Urothelium cell line (cell line): ENCODE measurements around the gene TCL1B.
"Not testable (repeated sequence)": the region's sequence is repeated elsewhere in the genome, so short reads cannot be mapped to it uniquely, and the experiment has no call there.

Experiments used
- DNase-seq: peaks from one replicate; pipeline ENCODE4 v3.0.0; 2011; ENCODE audit warnings: low spot score, mixed read lengths
- FAIRE-seq: peaks from 2 replicates; lab custom pipeline; 2011; peaks lifted over from hg19 to GRCh38; lab: Jason Lieb, UNC

TCL1B gene

DNA sequence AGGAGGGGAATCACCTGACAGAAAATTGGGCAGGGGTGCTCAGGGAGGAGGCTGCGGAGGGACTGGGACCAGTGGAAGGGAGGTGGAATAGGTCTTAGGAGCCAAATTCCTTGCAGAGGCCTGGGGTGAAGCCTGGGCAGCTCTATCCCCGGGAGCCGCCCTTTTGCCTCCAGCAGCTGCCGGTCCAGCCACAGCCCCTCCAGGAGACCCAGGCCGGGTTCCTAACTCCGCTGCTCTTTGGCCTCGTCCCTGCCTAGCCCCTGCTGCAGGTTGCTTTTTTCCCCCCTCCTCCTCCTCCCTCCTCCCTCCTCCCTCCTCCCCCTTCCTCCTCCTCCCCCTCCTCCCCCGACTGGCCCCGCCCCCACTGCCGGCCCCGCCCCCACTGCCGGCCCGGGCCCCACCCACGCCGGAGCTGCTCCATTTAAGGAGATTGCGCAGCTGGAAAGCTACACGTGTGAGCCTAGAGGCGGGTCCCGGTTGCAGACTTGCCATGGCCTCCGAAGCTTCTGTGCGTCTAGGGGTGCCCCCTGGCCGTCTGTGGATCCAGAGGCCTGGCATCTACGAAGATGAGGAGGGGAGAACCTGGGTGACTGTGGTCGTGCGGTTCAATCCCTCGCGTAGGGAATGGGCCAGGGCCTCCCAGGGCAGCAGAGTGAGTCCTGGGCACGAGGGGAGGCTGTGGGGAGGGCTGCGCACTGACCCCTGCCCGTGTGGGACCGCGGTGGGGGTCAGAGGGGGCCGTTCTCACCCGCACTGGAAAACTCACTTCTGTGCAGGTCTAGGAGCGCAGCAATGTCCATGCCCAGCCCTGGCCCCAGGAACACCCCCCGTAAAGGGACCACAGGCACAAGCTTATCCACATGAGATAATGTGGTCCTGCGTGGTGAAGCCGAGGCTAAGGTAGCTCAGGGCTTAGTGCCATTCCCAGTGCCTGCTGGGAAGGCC is at the start of gene TCL1B:
TSS of gene TCL1B (plus strand) at position 449 of the 945 bp plus-strand sequence. CDS start at position 491, 42 bp downstream.
- DNase-seq (no peak), FAIRE-seq (no peak)

DNA sequence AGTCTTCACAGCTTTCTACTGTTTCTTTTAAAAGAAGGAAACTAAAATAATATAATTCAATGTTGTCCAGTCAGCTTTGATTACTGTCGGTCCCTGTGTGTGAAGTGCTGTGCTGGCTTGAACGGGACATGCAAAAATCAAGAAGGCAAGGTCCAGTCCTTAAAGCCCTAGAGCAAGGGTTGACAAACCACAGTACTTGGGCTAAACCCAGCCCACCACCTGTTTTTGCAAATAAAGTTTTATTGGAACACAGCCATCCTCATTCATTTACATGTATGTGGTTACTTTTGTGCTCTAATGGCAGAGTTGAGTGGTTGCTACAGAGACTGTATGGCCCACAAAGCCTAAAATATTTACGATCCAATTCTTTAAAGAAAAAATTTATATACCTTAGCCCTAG is 41.2 kb upstream of the TCL1B start:
- no peak for FAIRE-seq
- DNase-seq: no peak

DNA sequence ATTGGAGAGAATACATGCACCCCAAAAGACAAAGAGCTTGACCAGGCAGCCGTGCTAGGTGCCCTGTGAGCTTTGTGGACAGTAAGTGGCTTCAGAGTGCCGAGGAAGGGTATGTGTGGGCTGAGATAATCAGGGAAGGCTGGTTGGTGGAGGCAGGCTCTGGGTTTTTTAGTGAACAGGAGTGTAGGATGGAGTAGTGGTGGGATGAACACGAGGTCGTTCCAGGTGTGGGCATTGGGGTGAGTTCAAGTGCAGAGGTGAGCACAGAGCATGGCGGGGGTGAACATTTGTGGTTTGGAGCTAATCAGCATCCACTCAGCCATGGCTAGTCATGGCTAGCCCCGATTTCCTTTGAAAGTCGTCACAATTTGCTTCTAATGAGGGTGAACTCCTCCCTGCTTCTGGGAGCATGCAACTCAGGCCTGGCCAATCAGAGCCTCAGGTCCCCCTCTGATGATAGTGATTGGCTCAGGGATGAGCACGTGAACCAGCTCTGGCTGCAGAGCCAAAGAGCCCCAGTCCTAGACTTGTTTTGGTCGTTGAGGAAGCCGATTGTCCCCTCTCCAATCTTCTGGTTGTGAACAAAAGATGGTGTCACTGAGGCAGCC is 40.7 kb upstream of the TCL1B start:
- FAIRE-seq: no peak
- no peak for DNase-seq

GRCh38 chr14:95647926-95648325 is 38.3 kb upstream of the TCL1B start:
- no peak for FAIRE-seq
- DNase-seq: no peak

DNA sequence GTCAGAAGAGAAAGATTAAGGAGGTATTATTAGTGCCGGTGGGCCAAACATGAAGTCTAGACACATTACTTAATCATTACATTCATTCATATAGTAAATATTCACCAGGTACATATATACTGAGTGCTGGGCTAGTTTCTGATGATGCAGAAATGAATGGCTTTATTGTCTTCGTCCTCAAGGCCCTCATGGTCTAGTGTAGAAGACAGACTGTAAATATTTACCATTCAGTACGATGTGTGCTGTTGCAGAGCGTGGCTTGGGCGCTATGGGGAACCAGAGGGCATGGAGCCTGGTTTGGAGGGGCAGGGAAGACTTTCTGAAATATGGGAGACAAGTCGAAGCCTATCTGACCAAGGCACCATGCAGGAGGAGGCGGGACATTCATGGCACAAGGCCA is 37.0 kb upstream of the TCL1B start:
- FAIRE-seq: no peak
- no peak for DNase-seq

DNA sequence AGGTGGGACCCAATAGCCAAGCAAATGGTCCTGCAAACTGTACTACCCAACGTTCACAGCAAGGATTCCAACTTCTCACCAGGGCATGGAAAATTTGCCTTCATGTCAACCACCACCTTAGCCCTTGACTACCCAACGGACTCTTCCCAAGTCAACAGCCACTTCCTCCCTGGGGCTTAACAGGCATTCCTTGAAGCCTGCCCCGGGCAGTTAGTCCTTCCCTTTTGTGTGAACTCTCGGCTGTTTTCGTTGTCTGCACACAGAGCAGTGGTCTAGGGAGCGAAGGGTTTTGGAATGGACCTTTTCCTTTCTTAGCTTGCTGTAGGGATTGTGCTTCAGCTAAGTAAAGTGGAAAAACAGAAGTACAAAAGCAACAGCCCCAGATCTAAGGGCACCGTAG is 35.2 kb upstream of the TCL1B start:
- FAIRE-seq: no peak
- DNase-seq: no peak

GRCh38 chr14:95651821-95652583 is 34.2 kb upstream of the TCL1B start:
- DNase-seq (no peak), FAIRE-seq (no peak)

DNA sequence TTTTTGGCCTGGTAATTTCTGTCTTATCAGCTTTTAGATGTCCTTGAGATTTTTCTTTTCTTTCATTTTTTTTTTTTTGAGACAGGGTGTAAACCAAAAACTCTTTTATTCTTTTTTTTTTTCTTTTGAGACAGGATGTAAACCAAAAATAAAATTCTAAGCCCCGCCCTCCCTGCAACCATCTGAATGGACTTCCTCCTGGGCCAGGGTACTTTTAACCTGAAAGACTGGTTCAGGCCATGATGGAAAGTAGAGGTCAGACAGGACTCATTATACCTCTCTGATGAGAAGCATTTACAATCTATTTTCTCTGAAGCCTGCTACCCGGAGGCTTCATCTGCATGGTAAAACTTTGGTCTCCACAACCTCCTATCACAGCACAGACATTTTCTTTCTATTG is 33.5 kb upstream of the TCL1B start:
- FAIRE-seq (no peak), DNase-seq (no peak)

DNA sequence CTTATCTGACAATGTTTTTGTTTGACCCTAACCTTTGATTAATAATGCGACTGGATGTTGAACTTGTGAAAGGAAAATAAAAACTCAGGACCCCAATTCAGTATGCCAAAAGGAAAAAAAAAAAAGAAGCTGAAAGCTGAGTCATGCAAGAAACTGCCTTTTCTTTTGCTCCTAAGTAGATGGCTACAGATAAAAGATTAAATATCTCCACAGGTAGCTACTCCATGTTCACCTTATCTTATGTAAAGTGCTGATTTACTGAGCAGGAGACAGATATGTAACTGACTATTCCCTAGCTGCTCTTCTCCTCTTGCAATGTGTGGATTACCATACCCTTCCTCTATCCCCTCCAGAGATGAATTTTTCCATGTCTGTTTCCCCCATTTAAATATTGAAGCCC is 30.8 kb upstream of the TCL1B start:
- FAIRE-seq: no peak
- DNase-seq: no peak

- no peak for FAIRE-seq
- DNase-seq: no peak
These were observed 29.6 kb upstream of the TCL1B start for GRCh38 chr14:95656634-95657033.

GRCh38 chr14:95657454-95657853 is 28.8 kb upstream of the TCL1B start:
- no peak for DNase-seq
- FAIRE-seq: no peak

DNA sequence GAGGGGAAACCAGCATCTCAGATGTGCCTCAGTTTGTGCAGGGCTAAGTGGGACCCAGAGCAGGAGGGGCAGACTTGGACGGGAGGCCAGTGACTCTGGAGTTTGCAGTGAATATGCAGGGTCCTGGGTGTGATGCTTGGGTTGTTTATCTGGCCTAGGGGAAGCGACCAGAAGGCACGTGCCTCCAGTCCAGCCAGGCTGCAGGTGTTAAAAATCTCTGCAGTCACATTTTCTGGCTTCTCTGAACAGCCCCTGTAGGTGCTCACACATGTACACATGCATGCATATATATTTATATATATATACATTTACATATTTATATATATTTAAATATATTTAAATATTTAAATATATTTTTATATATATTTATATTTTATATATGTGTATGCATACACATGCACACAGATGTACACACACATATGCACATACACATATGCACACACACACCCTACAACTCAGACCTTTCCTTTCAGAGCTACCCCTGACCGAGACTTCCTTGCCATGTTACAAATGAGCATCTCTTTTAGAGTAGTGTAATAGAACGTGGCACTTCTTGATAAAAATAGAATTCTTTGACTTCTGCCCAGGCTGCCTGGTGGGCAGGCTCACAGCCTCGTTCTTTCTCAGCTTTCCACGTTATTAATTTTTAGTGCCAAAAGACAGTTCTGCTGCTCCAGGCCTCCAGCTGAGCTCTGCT is 26.8 kb upstream of the TCL1B start:
- FAIRE-seq (no peak), DNase-seq (no peak)

DNA sequence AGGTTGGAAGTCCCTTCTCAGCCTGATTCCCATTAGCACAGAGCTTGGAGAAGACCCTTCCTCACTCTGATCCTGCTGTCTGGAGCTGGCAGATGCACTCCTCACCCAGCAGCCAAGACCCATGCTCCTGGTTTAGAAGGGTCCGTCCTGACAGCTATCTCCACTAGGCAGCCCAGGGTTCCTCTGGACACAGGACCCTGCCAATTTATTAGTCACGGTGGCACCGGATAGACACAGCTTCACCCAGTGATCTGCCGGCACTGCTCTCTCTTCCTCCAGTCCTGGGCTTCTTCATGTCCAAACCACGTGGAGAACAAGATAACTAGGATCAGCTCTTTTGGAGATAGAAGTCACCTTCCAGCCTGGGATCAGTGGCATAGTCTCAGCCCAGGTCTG is 26.2 kb upstream of the TCL1B start:
- DNase-seq: no peak
- no peak for FAIRE-seq

DNA sequence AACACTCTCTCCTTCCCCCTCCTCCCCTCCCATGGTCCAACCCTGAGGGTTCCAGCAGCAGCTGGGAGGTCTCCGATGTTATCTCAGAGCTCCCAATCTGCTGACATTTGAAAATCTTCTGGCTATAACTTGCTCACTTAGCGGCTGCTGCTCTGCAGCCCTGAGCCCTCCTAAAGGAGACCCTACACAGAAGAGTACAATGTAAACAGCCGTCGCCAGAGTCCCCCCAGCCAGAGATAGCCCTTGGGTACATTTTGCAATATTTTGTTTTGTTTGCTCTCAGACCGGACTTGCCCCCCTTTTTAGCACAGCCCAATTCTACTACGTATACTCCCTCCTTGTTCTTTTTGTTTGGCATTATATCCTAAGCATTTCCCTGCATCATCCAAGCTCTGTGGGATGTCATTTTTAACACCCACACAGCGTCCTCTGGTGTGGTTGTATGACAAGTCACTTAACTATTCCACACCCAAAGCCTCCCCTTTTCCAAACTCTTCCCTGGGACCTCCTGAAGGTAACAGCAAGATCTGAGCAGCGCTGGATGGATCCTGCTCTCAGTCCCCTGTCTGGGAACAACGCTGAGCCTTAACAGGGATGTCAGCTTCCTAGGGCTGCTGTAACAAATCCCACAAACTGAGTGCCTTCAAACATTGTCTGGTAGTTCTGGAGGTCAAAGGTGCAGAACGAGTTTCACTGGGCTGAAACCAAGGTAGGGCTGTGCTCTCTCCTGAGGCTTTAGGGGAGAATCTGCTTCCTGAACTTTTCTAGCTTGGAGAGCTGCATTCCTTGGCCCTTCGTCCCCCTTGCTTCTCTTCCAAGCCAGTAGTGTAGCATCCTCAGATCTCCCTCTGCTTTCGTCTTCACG is 25.3 kb upstream of the TCL1B start:
- no peak for FAIRE-seq
- no peak for DNase-seq

- FAIRE-seq (no peak), DNase-seq (no peak)
These were observed 23.6 kb upstream of the TCL1B start for GRCh38 chr14:95662376-95663186.

DNA sequence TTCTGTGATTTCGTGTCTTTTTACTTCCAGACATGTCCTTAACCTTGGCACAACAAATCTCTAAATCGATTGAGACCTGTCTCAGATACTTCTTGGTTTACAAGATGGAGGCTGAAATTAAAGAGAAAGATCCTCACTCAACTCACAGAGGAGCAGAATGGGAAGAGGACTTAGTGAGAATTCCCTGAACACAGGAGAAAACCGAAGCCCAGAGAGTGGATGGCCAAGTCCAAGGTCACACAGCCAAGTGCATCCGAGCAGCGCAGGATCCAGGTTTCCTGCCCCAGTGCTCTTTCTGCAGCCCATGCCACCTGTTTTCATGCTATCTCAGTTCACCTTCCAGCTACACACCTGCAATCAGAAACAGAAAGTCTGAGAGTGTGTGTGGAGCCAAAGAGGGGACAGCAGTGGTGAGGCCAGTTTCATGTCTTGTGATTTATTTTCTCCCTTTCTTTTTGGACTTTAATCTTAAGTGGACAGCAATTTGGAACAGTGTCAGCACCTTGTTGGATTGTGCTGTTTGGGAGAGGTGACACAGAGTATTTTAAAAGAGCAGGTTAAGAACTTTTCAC is 22.9 kb upstream of the TCL1B start:
- FAIRE-seq (no peak), DNase-seq (no peak)

GRCh38 chr14:95664066-95664465 is 22.2 kb upstream of the TCL1B start:
- FAIRE-seq (no peak), DNase-seq (no peak)

DNA sequence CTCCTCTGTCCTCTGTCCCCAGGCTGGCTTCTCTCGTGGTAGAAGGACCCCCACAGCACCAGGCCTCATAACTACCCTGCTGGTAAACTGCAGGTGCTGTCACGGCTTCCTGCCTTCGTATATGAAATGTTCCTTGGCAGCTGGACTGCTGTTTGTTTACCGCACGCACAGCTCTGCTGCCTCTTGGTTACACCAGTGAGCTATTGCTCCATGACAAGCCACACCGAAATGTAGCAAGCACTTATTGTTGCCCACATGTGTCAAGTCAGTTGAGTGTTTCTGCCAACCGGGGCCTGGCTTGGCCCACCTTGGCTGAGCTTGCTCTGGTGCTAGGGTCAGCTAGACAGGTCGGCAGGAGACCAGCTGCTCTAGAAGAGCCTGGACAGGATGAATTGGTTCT is 21.7 kb upstream of the TCL1B start:
- FAIRE-seq: no peak

GRCh38 chr14:95665530-95665929 is 20.7 kb upstream of the TCL1B start:
- not testable (repeated sequence) for DNase-seq, FAIRE-seq

More for the DNA sequence above, 21.7 kb upstream of the TCL1B start:
- DNase-seq: no peak
